ENCODE results near the gene GRIK1.

Gene GRIK1

DNA sequence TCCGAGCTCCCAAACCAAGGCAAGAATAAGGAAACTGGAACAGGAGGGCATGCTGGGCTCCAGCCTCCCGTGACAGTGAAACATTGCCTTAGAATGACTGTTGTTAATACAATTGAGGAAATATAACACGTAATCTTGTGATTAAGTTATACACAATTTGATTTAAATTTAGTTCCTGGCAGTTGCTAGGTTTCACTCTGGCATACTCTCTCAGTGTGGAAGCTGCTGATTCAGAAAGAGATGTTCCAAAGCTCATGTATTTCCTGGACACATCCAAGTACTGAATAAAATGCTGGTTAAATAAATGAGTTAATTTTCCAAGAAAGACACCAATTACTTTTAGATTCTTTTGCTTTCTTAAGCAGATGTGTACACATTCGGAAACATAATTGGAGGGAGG is 176.1 kb downstream of the GRIK1 start:
- no peaks in the 10 kb centered on the region for H3K36me3 ChIP-seq (ENCODE audit: control insufficient read depth, insufficient read depth, low read length)
- DNase-seq (ENCODE audit: extremely low read depth, insufficient read length), result no peak
- TF ChIP-seq, protein P1, sequence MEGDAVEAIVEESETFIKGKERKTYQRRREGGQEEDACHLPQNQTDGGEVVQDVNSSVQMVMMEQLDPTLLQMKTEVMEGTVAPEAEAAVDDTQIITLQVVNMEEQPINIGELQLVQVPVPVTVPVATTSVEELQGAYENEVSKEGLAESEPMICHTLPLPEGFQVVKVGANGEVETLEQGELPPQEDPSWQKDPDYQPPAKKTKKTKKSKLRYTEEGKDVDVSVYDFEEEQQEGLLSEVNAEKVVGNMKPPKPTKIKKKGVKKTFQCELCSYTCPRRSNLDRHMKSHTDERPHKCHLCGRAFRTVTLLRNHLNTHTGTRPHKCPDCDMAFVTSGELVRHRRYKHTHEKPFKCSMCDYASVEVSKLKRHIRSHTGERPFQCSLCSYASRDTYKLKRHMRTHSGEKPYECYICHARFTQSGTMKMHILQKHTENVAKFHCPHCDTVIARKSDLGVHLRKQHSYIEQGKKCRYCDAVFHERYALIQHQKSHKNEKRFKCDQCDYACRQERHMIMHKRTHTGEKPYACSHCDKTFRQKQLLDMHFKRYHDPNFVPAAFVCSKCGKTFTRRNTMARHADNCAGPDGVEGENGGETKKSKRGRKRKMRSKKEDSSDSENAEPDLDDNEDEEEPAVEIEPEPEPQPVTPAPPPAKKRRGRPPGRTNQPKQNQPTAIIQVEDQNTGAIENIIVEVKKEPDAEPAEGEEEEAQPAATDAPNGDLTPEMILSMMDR (IDR thresholded peaks at IDR 0.05; ENCODE audit: insufficient read depth, low read length, poor library complexity, severe bottlenecking), result no peak
- H3K4me3 ChIP-seq (replicated peaks; ENCODE audit: low read depth, low read length), result no peak overlapping the region
- no peaks in the 10 kb centered on the region for H3K27me3 ChIP-seq (replicated peaks; ENCODE audit: control insufficient read depth, insufficient read depth, low read length)

DNA sequence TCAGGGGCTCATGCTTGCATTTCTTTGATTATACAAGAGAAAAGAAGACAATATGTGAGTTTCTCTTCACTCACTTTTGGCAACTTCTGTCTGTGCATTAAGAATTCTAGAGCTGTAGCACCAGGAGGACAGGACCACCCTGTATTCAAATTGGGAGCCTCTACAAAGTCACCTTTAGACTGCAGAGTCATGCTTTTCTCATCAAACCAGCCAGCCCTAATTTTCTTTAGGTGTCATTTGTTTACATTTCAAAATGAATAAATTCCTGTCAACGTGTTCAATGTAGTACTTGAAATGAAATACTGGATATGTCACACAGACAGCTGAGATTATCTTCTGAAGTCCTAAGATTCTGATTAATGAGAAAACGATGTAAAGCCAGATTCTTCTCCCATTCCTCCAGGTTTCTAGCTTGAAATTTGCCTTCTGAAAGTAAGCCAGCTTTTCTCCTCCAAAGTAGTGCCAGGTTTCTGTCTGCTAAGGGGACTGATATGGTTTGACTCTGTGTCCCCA is 177.2 kb downstream of the GRIK1 start:
- Histone ChIP-seq H3K27me3 (replicated peaks; ENCODE audit: control insufficient read depth, insufficient read depth, low read length) (no peaks in the 10 kb centered on the region), H3K36me3 (ENCODE audit: control insufficient read depth, insufficient read depth, low read length) (no peaks in the 10 kb centered on the region), H3K4me3 (replicated peaks; ENCODE audit: low read depth, low read length) (no peak overlapping the region)
- TF ChIP-seq, protein P1 (IDR thresholded peaks at IDR 0.05; ENCODE audit: insufficient read depth, low read length, poor library complexity, severe bottlenecking), result no peak
- no peak for DNase-seq (ENCODE audit: extremely low read depth, insufficient read length)

DNA sequence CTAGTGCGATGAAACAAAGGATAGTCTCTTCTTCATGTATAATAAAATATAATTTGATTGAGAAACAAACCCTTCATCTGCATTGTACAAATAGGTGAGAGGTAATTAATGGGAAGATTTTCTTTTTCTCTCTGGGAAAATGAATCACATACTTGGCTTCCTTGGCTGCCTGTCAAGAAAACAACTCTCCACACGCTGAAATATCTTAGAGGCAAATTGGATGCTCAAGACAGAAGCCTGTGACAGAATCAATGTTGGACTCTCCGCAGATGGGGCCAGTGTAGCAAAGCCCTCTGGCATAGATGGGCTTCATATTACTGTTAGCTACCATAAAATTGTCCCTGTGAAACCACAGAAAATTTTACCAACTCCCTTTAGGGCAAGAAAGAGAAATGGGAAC is 186.6 kb downstream of the GRIK1 start:
- TF ChIP-seq, protein P1 (IDR thresholded peaks at IDR 0.05; ENCODE audit: insufficient read depth, low read length, poor library complexity, severe bottlenecking), result no peak
- Histone ChIP-seq H3K4me3 (replicated peaks; ENCODE audit: low read depth, low read length) (no peak overlapping the region), H3K36me3 (ENCODE audit: control insufficient read depth, insufficient read depth, low read length) (no peaks in the 10 kb centered on the region), H3K27me3 (replicated peaks; ENCODE audit: control insufficient read depth, insufficient read depth, low read length) (no peaks in the 10 kb centered on the region)
- no peak for DNase-seq (ENCODE audit: extremely low read depth, insufficient read length)

DNA sequence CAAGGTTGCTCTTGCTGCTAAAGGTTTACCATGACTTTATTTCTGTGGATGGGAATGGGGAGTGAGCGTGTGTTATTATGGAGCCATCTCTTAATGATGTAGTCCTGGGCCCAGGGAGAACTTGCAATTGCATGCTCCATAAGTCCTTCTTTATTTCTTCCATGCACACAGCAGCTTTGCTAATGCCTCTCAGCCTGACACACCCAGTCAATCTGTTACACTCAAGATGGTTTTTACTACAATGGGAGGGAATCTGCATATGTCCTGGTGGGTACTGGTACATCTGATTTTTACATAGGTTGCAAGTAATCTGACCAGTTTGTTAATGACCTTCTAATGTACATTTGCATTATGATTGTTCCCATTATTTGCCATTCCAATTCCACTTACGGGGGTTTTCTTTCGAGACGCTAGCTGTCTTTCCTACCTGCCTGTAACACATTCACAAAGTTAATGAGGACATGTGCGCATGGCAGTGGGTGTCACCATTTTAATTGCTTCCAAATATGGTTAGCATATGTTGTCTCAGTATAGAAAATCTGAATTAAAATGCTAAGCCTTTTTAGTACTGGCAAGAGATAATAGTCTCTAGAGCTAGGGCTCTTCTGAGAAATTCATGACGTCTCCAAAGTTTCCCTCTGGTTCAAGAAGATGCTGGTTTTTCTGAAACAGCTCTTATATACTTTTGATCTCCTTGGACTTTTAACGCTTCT is 188.2 kb downstream of the GRIK1 start:
- H3K4me3 ChIP-seq (replicated peaks; ENCODE audit: low read depth, low read length), result no peak overlapping the region
- TF ChIP-seq, protein P1 (IDR thresholded peaks at IDR 0.05; ENCODE audit: insufficient read depth, low read length, poor library complexity, severe bottlenecking), result no peak
- no peak for DNase-seq (ENCODE audit: extremely low read depth, insufficient read length)
- H3K27me3 ChIP-seq (replicated peaks; ENCODE audit: control insufficient read depth, insufficient read depth, low read length), result no peaks in the 10 kb centered on the region
- H3K36me3 ChIP-seq (ENCODE audit: control insufficient read depth, insufficient read depth, low read length), result no peaks in the 10 kb centered on the region

DNA sequence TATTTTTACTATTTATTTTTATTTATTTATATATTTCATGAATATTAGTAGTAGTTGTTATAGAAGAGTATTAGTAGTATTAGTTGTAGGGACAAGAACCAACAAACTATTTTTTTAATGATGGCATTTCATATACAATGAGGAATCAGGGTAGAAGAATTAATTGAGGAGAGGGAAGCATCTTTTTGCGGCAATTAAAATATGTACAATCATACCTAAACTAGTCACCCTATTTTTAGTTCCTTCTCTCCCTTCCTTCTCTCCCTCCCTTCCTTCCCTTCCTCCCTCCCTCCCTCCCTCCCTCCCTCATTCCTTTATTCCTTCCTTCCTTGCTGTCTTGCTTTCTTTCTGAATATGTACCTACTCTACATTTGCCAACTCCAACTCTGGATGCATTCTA is 189.8 kb downstream of the GRIK1 start:
- TF ChIP-seq, protein P1 (IDR thresholded peaks at IDR 0.05; ENCODE audit: insufficient read depth, low read length, poor library complexity, severe bottlenecking), result no peak
- Histone ChIP-seq H3K4me3 (replicated peaks; ENCODE audit: low read depth, low read length) (no peak overlapping the region), H3K27me3 (replicated peaks; ENCODE audit: control insufficient read depth, insufficient read depth, low read length) (no peaks in the 10 kb centered on the region), H3K36me3 (ENCODE audit: control insufficient read depth, insufficient read depth, low read length) (no peaks in the 10 kb centered on the region)
- no peak for DNase-seq (ENCODE audit: extremely low read depth, insufficient read length)
